NOMO-1 treated with DMSO at 0.1 percent for 48 hours (cell line): ENCODE results near the gene BANK1.

Source experiments
- DNase-seq: peaks from one replicate; lab custom pipeline; 2025; ENCODE audit not compliant: unreplicated experiment; lab: John Stamatoyannopoulos, UW

BANK1 gene

GRCh38 chr4:102105983-102106382 lies 315.5 kb downstream of the BANK1 start:
- no peak for DNase-seq

- no peak for DNase-seq
Observed at GRCh38 chr4:102114118-102114630, 323.6 kb downstream of the BANK1 start.

GRCh38 chr4:102116121-102116520 lies 325.6 kb downstream of the BANK1 start:
- DNase-seq = no peak

GRCh38 chr4:102120846-102121245 lies 330.3 kb downstream of the BANK1 start:
- DNase-seq = no peak
